Fibroblast of upper back skin (primary cell): ENCODE measurements around the gene DSTN.

ENCODE experiments used
- DNase-seq: peaks from one replicate; pipeline ENCODE4 v3.0.0-alpha.2; 2013

The DSTN gene

DNA sequence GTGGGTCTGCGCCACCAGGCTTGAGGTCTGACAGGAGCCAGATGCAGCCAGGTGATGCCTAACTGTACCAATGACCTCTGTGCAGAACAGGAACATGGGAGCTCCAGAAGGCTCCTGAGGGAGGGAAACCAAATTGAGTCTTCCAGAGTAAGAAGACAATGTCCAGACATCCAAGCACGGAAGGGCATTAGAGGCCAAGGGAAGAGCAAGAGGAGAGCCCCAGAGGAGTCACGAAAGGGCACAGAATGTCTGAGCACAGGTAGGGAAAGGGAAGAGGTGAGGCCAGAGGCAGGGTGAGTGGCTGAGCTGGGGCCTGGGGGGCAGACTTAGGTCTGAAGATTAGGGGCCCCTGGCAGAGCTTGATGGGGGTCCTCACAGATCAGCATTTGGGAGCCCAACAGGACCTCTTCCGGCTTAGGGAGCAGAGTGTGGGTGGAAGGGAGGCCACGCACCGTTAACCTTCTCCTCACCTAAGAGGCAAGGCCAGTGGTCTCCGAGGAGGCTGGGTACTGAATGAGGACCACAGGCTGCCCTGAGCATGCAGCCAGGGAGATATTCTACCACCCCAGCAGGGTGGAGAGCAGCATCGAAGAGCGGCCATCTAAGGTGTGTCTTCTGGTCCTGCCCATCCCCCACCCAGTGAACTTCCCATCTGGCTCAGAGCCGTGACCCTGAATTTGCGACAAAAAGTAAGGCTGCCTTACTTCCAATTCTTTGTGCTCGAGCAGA is 70.4 kb downstream of the DSTN start:
- no peak for DNase-seq

DNA sequence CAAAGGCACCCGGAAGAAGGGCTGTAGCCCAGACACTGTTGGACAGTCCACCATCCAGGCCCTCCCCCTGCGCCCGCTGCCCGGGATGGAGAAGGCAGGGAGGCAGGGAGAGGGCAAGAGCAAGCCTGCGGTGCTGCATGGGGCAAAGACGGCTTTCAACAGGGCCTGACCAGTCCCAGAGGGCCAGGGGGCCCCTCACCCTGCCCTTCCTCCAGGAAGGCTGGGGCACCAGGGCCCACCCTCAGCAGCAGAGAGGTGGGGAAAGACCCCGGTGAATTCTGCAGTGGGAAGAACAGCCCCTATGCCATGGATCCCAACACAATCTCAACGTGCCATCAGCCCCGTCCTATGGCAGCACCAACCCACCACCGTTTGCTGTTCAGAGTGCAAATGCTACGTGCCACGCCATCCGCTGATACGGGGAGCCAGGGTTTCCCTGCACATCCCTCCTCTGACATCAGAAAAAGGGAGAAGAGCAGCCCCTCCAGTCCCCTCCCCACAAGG is 71.1 kb downstream of the DSTN start:
- DNase-seq: no peak

DNA sequence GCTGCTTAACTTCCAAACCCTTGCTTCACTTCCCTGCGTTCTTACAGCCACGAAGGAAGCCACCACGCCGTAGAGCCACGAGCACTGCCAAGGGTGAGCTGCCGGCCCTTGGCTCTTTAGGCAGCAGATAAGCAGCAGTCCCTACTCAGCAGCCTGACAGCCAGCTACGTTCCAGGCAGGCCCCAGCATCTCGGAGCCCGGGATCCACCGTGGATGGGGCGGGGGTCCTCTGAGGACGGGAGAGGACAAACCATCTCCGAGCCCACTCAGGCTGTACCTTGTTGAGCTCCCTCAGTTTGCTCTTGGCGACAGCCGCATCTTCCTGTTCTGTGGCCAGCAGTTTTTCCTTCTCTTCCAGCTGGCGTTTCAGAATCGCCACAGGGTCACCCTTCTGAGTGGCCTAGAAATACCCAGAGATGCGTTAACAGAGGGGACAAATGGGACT is 71.7 kb downstream of the DSTN start:
- no peak for DNase-seq

DNA sequence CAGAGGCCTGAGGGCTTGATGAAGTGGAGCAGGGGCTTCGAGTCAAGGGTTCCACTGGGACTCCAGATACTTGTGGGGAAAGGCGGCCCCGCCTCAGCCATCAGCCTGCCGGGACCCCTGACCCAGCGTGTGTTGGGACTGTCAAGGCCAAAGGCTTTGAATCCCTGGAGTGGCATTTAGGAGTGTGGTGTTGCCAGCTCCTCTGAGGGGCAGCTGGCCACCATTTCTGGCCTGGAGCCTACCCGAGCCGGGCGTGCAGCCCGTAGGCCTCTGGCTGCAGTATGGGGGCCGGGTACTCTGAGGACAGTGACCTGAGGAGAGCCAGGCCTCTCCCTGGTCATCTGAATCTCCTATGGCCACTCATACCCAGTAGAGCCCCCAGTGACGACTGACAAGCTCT is 72.1 kb downstream of the DSTN start:
- no peak for DNase-seq

DNA sequence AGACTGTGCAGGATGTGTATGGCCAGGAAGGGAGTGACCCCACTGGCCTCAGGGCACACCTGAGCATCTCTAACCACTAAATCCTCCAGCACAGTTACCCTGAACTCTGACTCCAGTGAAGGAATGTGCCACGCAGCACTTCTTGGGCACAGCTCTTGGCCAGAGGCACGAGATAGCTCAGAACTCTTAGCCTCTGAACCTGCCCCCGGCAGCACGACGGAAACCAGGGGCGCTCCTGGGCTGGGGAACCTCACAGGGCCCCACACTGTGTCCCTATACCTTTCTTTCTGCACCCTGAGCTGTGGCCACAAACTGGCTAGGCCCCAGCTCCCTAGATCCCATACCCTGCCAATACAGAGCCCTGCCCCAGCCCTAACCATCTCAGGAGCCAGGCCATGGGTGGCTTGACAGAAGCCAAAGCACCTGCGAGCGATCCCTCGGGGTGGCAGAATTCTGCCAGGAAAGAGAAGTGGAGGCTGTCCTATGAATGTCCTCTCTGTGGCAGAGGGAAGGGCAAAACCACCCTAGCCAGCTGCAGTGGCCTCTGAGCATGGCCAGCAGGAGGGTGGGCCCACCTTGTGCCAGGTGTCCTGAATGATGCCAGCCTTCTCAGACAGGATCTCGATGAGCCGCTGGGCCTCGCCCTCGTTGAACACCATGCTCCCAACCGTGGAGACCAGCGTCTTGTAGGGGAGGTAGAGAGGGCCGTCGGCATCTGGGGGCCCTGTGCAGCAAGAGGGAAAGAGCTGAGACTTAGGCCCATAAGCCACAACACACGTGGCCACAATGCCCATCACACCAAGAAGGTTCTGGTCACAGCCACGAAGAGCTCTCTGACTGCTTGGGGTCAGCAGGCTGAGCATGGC is 72.8 kb downstream of the DSTN start:
- no peak for DNase-seq

DNA sequence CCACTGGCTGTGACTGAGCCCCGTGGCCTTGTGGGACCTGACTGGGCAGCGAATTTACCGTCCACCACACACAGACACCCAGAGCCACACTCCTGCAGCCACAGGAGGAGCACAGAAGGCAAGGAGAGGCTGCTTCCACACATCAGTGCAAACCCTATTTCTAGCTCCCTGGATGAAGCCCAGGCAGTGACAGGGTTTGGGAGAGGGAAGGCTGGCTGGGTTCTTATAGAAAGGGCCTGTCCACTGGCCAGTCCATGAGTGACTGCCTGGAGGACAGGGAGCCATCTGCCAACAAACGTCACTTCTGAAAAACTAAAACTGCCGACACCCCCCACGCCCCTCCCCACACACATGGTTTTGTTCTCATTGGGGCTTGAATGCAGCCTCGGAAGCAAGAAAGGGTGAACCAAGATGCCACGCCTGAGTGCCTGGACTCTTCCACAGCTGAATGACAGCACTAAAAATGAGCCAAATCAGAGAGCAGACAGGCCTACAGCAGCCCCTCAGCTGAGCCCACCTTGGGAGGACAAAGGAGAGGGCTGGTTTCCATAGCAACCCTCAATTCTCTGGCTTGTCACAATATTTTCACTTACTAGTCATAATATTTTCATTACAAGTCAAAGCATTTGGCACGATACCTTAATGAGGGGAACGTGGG is 73.8 kb downstream of the DSTN start:
- DNase-seq: no peak

DNA sequence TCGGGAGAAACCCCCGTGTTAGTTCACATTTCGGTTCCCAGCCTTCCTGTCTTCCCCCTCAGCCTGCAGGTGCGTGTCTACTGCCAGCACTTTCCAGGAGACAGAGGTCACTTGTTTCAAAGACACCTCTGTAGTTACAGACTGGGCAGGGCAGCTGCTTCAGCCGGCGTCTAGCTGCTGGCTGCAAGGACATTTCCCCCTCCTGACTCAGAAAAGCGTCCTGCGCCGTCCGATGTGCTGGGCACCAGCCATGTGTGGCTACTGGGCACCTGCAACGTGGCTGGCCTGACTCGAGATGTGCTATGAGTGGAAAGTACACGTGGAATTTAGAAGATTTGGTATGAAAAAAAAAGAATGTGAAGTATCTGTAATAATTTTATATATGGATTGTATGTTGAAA is 74.6 kb downstream of the DSTN start:
- DNase-seq: no peak

DNA sequence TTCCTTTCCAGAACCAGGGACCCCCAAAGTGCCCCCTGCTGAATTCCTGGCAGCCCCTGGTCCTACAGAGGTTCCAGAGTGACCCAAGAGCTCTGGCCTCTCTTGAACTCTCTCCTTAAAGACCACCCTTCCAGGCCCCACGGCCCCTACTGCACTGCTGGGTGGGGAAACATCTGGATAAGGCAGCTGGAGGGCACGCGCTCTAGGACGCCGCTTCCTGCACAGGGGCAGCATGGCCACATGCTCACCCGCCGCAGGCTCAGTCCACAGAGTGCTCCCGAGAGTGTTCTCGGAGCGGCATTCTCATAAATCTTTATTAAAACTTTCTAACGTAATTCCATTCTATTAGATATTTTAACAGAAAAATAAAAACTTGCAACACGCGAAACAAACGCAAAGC is 75.1 kb downstream of the DSTN start:
- DNase-seq: no peak

DNA sequence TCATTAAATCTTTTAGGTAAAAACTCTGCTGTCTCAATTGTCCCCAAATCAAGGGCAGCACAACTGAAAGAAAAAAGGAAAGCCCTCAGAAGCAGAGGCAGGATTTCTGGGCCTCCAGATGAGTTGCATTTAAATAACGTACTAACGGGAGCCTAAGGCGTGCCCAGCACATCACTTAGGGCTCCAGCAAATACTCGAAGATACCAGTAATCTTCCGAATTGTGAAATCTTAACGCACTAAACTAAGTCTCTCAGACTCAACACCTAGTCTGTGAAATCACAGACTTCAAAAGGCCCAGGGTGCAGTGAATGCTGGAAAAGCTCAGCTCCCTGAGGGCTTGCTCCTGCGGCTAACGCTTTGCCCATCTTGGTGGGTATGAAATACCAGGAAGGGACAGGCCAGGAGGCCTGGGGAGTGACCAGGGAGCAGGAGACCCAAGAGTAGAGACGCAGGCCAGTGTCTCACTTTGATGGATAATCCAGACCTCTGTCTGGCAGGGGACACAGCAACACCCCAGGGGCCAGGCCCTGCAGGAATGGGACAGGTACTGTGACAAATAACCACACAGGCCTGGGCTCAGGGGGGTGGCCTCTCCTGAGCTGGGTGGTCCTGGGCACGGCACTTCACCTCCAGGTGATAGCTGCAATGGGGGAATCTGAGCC is 75.8 kb downstream of the DSTN start:
- no peak for DNase-seq

DNA sequence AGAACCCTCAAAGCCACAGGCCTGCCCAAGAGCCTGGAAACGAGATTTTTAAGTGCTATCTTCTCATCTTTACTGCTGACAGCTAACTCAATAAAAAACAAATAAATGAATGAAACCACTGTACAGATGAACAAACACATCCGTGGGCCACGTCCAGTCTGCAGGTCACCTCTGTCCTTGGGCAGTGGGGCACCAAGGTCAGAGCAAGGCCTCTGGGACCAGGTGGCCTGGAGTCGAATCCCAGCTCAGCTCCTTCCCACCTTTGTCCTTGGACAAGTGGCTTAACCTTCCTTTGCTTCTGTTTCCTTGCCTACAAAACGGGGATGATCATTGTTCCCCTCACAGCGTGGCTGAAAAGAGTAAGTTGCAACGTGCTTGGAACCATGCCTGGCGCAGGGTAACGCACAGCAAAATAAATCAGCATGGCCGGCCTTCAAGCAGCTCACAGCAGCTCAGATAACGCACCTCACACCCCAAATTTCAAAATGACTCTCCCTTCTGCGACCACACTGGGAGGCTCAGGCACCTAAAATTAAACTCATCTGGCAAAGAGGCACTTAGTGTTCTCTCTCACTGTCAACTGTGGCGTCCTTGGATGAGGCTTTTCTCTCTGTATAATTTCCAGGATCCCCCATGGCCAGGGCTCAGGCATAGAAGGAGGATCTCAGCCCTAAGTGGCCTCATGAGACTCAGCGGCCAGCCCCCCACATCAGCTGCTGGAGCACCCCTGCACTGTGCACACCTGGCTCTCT is 76.5 kb downstream of the DSTN start:
- no peak for DNase-seq

DNA sequence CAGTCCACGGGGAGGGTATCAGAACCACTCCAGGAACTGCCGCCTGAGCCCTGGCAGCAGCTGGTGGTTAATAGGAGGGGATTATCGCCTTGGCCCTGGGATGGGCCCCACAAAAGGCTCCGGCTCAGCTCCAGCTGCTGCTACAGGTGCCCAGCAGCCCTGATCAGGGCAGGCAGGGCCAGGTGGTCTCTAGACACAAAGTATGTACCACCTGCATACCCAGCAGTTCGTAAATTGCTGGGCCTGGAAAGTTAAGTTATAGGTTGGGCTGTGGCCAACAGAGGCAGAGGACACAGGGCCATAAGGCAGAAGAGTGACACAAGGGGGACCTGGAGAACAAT is 77.1 kb downstream of the DSTN start:
- no peak for DNase-seq

DNA sequence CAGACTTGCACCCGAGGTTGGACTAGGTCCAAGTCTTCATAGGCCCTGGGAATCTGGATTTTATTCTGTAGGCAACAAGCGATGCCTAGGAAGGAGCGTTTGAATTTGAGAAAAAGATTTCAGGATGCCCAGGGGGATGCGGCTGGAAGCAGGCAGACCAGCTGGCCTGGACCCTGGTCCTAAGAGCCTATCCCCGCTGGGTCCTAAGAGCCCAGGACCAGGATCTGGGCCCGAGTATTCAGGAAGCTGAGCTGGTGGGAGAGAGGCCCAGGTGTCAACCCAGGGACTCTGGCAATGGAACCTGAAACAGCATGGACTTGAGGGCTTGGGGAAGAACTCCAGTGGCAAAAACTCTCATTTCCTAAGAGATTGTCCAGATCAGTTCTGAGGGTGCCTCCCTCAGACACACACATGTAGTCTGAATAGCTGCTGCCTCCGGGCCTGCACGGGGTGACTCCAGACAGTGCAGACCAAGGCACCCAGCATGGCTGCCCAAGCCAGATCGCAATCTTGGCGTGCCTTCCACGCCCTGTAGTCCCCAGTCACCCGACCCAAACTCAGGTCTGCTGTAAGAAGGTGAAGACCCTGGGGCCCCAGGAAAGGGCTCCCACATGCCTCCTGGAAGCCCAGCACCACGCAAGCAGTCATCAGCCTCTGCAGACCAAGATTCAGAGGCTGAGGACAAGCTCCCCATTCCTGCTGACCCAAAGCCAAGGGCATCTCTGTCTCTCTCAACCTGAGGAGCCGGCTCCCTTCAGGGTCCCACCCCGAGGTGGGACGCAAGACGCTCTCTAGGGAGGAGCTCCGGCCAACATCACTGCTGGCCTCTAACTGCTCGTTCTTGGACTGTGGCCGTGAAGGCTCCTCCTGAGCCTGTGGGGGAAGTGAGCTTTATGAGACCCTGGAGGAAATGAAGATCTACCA is 77.8 kb downstream of the DSTN start:
- DNase-seq: no peak

DNA sequence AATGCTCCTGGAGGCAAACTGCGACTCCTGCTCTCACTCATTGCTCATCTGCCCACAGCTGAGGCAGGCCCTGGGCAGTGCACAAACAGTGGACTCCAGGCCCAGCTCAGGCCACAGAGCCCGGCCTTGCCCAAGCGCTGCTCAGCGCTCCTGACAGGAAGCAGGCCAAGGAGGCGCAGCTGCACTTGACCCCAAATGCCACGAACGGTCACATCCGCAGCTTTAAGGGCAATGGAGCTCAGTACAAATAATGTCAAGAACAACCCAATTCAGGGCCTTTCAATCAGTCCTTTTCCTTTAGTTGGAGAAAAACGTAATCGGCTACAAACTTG is 78.4 kb downstream of the DSTN start:
- no peak for DNase-seq

DNA sequence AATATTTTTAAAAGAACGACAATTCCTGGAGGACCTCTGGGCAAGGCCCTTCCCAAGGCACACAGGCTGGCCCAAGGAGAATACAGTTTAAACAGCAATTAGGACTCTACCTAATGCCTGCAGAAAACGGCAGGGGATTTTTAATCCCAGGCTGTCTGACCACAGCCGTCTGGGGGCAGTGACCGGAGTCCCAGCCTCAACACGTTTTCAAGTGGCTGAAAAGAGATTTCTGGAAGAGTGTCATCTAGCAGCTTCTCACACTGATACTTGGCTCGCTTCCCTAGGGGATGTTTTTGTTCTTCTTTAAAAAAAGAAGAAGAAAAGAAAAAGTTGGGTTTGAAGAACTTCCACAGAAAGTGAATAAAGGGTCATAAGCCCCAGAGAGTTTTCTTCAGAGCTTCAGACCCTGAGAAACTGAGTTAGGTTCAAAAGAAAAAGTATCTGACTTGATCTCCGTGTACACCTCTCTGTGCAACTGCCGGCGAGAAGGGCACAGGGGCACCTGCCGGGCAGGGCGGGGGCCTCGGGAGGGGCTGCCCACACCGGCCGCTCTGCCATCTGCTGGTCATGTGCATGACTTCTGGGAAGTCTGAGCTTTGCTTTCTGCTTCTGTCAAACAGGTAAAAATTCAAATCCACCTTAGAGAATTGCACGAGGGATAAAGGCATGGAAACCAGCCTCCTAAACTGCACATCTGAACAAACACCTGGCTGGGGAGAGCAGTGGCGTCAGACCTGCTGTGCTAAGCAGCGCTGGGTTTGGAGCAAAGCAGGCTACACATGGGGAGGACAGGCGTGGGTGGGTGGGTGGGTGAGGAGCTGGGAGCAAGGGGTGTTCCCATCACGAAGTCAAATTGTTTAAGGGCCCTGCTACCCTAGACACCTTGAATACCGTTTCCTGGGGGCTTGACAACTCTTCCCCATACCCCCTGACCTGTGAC is 79.2 kb downstream of the DSTN start:
- no peak for DNase-seq

DNA sequence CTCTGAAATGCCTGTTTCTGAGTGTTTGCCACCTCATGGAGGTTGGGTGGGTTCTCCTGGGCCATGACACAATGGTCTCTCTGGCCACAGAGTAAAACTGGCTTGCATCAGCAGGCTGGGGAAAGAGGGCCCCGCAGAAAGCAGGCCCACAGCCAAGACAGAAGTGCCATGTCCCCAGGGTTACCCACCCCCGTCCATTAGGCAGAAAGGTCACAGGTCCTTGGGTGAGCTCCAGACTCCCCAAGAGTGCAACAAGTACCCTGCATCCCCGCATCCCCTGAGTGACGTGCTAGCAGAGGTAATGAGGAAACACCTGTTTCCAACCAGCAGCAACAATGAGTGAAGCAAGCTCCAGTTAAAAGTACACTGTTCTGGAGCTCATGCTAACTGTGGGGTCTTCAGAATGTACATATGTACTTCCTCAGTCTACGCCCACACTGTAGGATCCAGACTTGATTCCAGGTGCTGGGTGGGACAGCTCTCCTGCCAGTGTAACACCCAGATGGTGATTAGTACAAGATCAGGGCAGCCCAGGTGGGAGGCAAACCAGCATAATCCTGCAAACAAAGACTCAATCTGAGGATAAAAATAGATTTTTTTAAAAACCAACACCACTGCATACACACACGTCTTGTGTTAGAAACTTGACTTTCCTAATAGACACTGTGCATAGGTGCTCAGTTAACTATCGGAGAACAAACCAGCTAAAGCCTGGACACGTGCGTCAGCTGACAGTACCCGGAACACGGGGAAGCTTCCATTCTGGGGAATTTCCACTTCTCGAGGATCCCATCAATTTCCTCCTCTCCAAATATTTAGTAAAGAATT is 80.6 kb downstream of the DSTN start:
- DNase-seq: no peak

DNA sequence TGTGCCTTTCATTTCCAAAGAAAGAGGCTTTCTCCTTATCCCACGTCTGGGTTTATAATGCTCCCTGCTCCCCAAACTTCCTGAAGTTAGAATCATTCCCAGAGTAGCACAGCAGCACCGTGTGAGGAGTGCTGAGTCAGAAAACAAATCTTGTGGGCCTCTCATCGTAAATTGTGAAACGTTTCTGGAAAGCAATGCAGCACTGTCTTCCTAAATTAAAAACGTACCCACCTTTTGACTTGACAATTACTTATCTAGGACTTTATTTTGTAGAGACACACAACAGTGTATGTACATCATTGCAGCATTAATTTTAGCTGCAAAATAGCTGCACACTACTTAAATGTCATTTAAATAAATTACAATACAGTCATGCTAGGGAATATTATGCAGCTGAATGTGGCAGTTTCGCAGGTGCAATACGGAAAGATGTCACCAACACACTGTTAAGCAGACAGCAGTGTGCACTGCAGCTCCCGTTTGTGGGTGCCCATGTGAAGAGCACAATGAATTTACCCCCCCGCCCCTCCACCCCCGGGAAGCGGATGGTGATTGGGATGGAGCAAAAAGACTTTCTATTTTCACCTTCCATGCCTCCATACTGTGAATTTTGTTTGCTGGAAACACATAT is 81.4 kb downstream of the DSTN start:
- DNase-seq: peak; percentile 39

DNA sequence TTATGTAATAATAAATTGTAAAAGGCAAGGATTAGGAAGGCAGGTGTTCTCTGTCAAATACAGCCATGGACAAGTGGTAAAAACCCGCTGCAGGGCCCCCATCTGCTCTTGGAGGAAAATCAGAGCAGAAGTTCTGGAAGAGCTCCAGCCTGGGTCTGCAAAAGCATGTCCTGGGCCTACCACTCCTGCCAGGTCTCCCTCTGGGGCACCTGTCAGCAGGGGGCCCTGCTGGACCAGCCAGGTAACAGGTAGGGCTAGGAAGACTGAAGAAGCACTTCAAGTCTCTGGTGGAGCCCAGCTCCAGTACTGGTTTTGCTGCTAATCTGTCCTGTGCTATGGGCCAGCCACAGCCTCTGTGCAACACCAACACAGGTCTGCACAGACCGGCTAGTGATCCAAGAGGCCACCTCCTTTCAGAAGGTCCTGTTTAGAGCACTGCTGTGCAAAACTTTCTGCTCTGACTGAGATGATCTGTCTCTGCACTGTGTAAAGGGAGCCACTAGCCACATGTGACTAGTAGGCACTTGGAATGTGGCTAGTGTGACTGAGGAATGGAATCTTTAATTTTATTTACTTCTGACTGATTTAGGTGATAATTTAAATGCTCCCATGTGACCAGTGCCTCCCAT is 82.0 kb downstream of the DSTN start:
- no peak for DNase-seq

DNA sequence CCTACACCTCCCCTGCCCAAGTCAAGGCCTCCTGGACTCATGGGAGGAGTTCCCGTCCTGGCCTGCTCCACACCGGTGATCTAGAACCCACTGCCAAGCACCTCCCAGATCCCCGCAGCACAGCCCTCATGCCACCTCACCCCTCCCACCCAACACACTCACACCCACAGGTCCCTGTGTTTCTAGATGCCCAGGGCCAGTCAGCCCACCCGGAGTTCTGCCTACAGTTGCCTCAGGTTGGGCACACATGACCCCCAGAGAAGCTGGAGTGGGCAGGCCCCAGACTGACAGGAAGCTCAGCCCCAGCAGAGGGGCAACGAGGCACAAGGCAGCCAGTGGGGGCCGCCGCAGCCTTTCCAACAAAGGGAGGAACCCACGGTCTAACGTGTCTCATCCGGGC is 82.5 kb downstream of the DSTN start:
- DNase-seq: no peak
